ENCODE results near the gene PYROXD2. TPM values are rescaled to one million over a fixed set of nuclear protein-coding genes. Genes with fewer than 3 reads are reported as not detected.
A peak's percentile ranks its signal among the peaks of the same experiment; 100 is the strongest.

PYROXD2 gene
- polyA plus RNA-seq, 1 experiment = 20.3 TPM

DNA sequence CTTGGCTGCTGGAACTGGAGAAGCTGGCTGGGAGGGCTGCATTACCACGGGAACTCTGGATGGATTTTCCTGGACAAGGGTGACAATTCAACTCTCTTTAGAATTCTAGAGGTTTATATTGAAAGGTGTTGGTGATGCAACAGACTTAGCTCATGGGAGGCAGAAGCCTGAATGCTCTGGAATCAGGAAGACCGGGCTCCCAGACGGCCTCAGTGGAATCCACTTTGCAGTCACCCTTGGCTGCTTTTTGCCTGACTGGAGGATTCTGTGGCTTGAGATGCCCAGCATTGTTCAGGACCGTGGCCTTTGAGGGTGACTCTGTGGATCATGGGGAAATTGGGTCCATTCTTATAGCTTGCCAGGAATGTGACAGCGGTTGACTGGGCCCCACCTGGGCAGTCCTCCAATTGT, 32.3 kb downstream of the PYROXD2 start:
- DNase-seq (ENCODE audit: low read depth, low spot score) = no peak
- CTCF ChIA-PET = interaction anchor here (1.9 to 3.3 kb wide), 2 partner anchors 12 to 73 kb away, joined by 9 to 19 read pairs; no protein-coding TSS in a partner anchor
- TF ChIP-seq, protein P1, sequence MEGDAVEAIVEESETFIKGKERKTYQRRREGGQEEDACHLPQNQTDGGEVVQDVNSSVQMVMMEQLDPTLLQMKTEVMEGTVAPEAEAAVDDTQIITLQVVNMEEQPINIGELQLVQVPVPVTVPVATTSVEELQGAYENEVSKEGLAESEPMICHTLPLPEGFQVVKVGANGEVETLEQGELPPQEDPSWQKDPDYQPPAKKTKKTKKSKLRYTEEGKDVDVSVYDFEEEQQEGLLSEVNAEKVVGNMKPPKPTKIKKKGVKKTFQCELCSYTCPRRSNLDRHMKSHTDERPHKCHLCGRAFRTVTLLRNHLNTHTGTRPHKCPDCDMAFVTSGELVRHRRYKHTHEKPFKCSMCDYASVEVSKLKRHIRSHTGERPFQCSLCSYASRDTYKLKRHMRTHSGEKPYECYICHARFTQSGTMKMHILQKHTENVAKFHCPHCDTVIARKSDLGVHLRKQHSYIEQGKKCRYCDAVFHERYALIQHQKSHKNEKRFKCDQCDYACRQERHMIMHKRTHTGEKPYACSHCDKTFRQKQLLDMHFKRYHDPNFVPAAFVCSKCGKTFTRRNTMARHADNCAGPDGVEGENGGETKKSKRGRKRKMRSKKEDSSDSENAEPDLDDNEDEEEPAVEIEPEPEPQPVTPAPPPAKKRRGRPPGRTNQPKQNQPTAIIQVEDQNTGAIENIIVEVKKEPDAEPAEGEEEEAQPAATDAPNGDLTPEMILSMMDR (IDR thresholded peaks at IDR 0.05; ENCODE audit: low read depth, low read length) = no peak
- Histone ChIP-seq H3K4me3 (ENCODE audit: low read depth, low read length) (no peak overlapping the region), H3K9me3 (ENCODE audit: control insufficient read depth, insufficient read depth, low read length) (peaks cover 1% of the 10 kb centered on the region; the same call in 1 of the 2 replicates), H3K27ac (ENCODE audit: low read depth, low read length) (peak overlapping the region; percentile 55), H3K27me3 (ENCODE audit: control insufficient read depth, insufficient read depth, low read length) (no peaks in the 10 kb centered on the region)
- POLR2A ChIA-PET = interaction anchor here (0.6 to 1.1 kb wide), 3 partner anchors 9 to 114 kb away, joined by 4 read pairs; no protein-coding TSS in a partner anchor

DNA sequence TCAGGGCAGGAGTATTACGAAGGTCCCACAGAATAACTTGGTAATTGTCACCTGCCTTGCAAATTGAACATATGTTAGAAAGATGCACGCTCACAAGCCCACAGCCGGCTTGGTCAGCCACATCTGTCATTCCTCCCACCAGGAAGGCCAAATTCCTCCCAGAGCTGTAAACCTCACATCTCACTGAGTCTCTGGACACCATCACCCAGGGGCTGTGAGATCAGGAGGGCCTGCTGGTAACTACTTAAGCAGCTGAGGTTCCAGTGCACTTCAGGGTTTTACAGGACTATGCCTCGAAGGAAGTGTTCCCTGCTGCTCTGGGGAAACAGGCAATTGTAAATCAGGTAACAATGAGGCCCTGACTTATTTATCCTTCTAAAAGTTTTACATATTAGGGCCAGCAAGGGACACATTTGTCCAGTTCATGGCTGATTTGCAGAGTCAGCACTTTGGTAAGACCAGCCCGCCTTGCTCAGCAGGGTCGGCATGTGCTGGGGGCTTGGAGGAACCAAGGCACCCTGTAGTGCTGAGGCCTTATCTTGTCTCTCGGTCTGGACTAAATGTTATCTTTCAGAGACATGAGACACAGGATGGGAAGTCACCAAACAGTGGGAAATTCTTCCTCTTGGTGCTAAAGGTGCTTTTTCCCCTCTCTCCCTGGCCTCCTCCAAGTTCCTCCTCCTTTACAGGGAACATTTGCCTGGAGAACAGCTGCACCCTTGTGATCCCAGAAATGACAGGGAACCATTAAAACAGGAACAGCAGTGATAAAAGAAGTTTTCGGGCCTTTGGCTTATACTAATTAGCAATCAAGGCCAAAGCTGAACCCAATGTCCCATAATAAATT, 34.3 kb downstream of the PYROXD2 start:
- Histone ChIP-seq H3K9me3 (ENCODE audit: control insufficient read depth, insufficient read depth, low read length) (peaks cover 5% of the 10 kb centered on the region; the same call in 1 of the 2 replicates), H3K27me3 (ENCODE audit: control insufficient read depth, insufficient read depth, low read length) (no peaks in the 10 kb centered on the region), H3K27ac (ENCODE audit: low read depth, low read length) (peak overlapping the region; percentile 11), H3K4me3 (ENCODE audit: low read depth, low read length) (no peak overlapping the region)
- ChIA-PET CTCF (no interaction called here), POLR2A (interaction anchor here (0.7 kb wide), 1 partner anchor 14 kb away, joined by 5 read pairs; no protein-coding TSS in a partner anchor)
- TF ChIP-seq, protein P1 (IDR thresholded peaks at IDR 0.05; ENCODE audit: low read depth, low read length) = no peak
- DNase-seq (ENCODE audit: low read depth, low spot score) = no peak

DNA sequence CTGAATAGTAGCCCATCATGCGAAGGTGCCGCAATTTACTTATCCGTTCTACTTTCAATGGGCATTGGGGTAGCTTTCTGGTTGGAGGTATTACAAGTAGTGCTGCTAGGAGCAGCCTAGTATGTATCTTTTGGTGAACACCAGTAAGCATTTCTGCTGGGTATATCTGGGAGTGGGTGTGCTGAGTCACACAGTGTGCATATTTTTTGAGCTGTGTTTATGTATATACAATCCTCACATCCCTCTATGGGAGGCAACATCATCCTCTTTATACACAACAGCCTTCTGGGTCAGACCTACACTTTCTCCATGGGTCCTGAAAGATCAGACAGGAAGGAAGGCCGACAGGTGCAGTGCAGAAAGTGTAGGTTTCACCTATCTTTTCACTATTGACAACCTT, 36.3 kb downstream of the PYROXD2 start:
- CTCF ChIA-PET = no interaction called here
- DNase-seq (ENCODE audit: low read depth, low spot score) = peak; percentile 74

DNA sequence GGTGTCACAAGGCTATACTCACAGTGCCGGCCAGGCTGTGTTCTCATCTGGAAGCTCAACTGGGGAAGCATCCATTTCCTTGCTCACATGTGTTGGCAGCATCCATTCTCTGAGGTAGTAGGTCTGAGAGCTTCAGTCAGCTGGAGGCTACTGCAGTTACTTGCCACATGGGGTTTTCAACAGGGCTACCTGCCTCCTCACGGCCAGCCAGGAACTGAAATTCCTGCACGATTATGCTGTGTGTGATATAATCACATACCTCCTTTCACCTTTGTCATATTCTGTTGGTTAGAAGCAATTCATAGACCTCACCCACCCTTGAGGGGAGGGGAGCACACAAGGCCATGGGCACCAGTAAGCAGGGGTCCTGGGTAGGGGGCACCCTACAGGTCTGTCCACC, 37.4 kb downstream of the PYROXD2 start:
- TF ChIP-seq, protein P1 (IDR thresholded peaks at IDR 0.05; ENCODE audit: low read depth, low read length) = no peak
- POLR2A ChIA-PET = no interaction called here
- no peak overlapping the region for H3K27ac ChIP-seq (ENCODE audit: low read depth, low read length)
- H3K27me3 ChIP-seq (ENCODE audit: control insufficient read depth, insufficient read depth, low read length) = no peaks in the 10 kb centered on the region
- no peak overlapping the region for H3K4me3 ChIP-seq (ENCODE audit: low read depth, low read length)
- CTCF ChIA-PET = interaction anchor here (1.8 kb wide), 1 partner anchor 68 kb away, joined by 6 read pairs; no protein-coding TSS in a partner anchor
- peaks cover 5% of the 10 kb centered on the region; the same call in 1 of the 2 replicates for H3K9me3 ChIP-seq (ENCODE audit: control insufficient read depth, insufficient read depth, low read length)
- no peak for DNase-seq (ENCODE audit: low read depth, low spot score)

More for the DNA sequence above, 36.3 kb downstream of the PYROXD2 start:
- H3K4me3 ChIP-seq (ENCODE audit: low read depth, low read length) = no peak overlapping the region
- POLR2A ChIA-PET = interaction anchor here (0.5 to 1.0 kb wide), 2 partner anchors 36 to 55 kb away, joined by 3 to 7 read pairs; partner anchors contain the start of gene PYROXD2
- H3K27ac ChIP-seq (ENCODE audit: low read depth, low read length) = peak overlapping the region; percentile 58
- TF ChIP-seq, protein P1 (IDR thresholded peaks at IDR 0.05; ENCODE audit: low read depth, low read length) = no peak
- no peaks in the 10 kb centered on the region for H3K27me3 ChIP-seq (ENCODE audit: control insufficient read depth, insufficient read depth, low read length)
- peaks cover 5% of the 10 kb centered on the region; the same call in 1 of the 2 replicates for H3K9me3 ChIP-seq (ENCODE audit: control insufficient read depth, insufficient read depth, low read length)

DNA sequence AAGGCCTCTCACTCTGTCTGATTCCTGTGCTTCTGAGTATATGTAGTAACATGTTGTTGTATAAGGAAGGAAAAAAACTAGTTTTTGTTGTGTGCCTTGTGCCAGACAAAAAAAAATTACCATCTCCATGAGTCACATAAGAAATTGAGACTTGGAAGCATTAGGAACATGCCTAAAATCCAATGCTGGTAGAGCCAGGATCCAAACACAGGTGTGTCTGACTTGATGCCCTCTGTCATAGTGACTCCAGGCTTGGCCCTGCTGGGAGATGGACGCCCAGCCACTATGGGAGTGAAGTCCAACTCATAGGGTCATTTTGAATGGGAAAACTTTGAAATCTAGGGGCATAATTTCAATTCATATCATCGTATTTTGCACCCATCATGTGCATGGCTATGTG, 38.0 kb downstream of the PYROXD2 start:
- DNase-seq (ENCODE audit: low read depth, low spot score) = no peak
- POLR2A ChIA-PET = interaction anchor here (1.2 to 1.4 kb wide), 2 partner anchors 27 to 35 kb away, joined by 4 to 5 read pairs; no protein-coding TSS in a partner anchor
- Histone ChIP-seq H3K27me3 (ENCODE audit: control insufficient read depth, insufficient read depth, low read length) (no peaks in the 10 kb centered on the region), H3K27ac (ENCODE audit: low read depth, low read length) (peak overlapping the region; percentile 84), H3K4me3 (ENCODE audit: low read depth, low read length) (no peak overlapping the region), H3K9me3 (ENCODE audit: control insufficient read depth, insufficient read depth, low read length) (peaks cover 5% of the 10 kb centered on the region; the same call in 1 of the 2 replicates)
- CTCF ChIA-PET = interaction anchor here (1.8 kb wide), 1 partner anchor 67 kb away, joined by 6 read pairs; no protein-coding TSS in a partner anchor
- TF ChIP-seq, protein P1 (IDR thresholded peaks at IDR 0.05; ENCODE audit: low read depth, low read length) = no peak
